Muscle of back (tissue), 13 donors: ENCODE measurements around the gene HCFC1. TPM values are rescaled to one million over a fixed set of nuclear protein-coding genes. Genes with fewer than 3 reads are reported as not detected.

Experiments used
- DNase-seq, 3 donors: peaks; one replicate each; pipeline versions ENCODE4 v3.0.0 to v3.0.0-alpha.2; 2013
- long read RNA-seq, 9 donors: transcript quantifications; one replicate each; lab custom pipeline, GENCODE V29; 2026
- polyA plus RNA-seq, 10 donors: library from polyadenylated mRNA; unstranded; fragments of 120-200 nt; gene quantifications; one replicate each; pipeline ENCODE4 v1.2.1, GENCODE V29; 2013; ENCODE audit not compliant: insufficient read length in 10 of 10

The HCFC1 gene
- 10 to 100 TPM; 24.8 to 41.3 (median 32.2) TPM for polyA plus RNA-seq
- long read RNA-seq, donor 1: 0 reads
- long read RNA-seq, donor 2: 0 reads
- long read RNA-seq, donor 3: 0 reads
- long read RNA-seq, donor 4: 0 reads
- long read RNA-seq, donor 5, partial matches to known transcripts: 32 of 32 reads
- long read RNA-seq, donor 5, other reads (novel, unspliced or antisense): 0 of 32 reads
- long read RNA-seq, donor 6: 0 reads
- long read RNA-seq, donor 7: 0 reads
- long read RNA-seq, donor 8: 0 reads
- long read RNA-seq, donor 9: 0 reads

- DNase-seq: peak; percentile 91 to 97 (median 95)
Observed at GRCh38 chrX:153971450-153972367, at the start of gene HCFC1. TSS of gene HCFC1 (minus strand) at chrX:153971818. CDS start at chrX:153970840, 978 bp downstream.

DNA sequence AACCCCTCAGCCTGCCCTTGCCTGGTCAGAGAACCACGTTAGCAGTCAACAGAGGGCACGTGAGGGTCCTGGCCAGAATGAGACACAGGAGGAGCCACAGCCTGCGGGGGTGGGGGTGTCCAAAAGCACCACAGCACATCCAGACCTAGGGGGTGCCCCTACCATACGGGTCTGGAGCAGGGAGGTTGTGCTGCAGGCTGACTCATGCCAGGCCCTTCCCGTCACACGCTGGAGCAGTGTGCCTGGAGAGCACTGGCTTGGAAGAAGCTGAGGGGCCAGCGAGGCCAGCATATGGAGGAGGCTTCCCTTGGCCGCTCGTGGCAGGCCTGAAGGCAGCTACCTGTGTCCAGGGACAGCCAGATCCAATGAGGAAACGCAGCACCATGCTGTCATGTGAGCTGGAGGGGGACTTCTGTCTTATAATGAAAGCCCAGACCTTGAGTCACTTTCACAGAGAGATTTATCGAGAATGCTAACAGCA is 49.6 kb upstream of the HCFC1 start:
- DNase-seq: no peak

DNA sequence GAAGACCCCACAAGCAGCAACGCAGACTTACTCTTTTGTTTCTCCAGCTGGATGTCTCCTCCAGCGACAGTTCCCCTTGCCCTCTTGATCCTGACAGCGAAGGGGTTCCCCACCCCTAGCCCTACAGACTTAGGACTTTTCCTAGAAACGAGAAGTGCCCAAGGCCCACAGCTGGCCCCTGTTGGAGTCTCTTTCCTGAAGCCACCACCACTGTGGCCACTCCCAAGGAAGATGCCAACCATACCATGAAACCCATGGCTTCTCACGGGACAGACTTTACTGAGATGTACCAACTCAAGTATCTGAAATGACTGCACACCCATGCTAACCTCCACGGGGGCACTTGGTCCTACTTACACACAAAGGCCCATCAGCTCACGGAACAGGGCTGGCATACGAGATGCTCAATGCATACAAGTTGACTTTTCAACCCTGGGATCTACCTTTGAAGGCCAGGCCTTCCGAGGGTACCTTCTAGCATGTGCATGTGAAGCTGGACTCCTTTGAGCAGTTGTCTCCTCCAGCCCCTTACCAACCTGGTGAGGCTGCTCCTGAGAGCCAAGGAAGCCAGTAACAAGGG is 49.0 kb upstream of the HCFC1 start:
- no peak for DNase-seq

GRCh38 chrX:154019633-154020528 is 48.3 kb upstream of the HCFC1 start, which contains the start of gene IRAK1:
TSS of gene IRAK1 (minus strand) at chrX:154019902. CDS start at chrX:154019812, 90 bp downstream.
- peak; percentile 38 to 69 (median 67) for DNase-seq

- DNase-seq: no peak
Observed at GRCh38 chrX:154019061-154019621, 47.5 kb upstream of the HCFC1 start.

DNA sequence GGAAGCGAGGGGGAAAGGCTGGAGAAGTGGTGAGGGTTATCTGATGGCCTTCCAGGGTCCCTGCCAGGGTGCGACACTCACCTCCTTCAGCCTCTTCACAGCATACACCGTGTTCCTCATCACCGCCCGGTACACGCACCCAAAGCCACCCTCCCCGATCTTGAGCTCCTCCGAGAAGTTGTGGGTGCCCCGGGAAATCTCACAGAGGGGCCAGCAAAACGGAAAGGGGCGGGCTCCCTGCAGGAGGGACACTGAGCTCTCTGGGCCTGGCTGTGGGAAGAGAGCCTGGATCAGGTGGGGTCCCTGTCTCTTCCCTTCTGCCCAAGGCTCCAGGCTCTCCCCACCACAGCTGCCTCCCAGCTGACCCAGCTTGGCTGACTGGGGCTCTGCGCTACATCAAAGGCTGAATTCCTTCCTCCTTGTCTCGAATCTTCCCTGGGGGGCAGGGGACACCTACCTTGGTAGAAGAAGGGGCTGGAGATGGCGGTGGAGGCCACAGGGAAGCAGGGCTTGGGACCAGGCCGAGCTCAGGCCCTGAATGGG is 47.0 kb upstream of the HCFC1 start:
- DNase-seq: no peak

- DNase-seq: no peak
Observed at GRCh38 chrX:154017766-154018517, 46.3 kb upstream of the HCFC1 start.

- DNase-seq: no peak
Observed at GRCh38 chrX:154016366-154017076, 44.9 kb upstream of the HCFC1 start.

DNA sequence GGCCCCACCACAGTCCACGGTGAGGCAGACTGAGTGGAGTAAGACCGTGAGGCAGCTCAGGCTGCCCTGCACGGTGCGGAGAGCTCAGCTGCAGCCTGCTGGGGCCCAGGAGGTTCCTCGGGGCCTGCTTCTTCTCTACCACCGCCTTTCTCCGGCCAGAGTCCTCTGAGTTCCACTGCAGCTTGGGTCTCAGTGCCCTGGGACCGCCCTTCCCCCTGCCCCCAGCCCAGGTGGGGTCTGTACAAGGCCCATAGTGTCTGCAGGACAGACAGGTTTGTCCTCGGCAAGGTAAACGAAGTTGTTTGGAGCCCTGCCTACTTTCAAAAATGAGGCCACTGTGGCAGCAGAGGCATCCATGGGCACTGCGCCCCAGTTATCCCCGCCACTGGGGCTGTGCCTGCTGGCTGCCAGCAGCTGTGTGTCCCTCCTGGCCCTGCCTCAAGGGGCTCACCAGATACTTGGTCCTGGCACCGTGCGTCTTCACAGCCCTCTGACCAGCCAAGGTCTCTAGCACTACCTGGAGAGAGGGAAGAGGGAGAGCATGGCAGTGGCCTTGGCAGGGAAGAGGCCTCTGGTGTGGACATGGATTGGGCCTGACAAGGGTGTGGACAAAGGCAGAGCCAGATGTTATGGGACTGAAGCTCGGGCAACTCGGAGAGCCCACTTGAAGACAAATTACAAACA is 44.1 kb upstream of the HCFC1 start:
- DNase-seq: no peak

- DNase-seq: no peak
Observed at GRCh38 chrX:154014429-154015380, 43.1 kb upstream of the HCFC1 start.

- peak in 2 of 3 donors; percentile 52 to 69 for DNase-seq
Observed at GRCh38 chrX:154013614-154014360, 42.2 kb upstream of the HCFC1 start.

DNA sequence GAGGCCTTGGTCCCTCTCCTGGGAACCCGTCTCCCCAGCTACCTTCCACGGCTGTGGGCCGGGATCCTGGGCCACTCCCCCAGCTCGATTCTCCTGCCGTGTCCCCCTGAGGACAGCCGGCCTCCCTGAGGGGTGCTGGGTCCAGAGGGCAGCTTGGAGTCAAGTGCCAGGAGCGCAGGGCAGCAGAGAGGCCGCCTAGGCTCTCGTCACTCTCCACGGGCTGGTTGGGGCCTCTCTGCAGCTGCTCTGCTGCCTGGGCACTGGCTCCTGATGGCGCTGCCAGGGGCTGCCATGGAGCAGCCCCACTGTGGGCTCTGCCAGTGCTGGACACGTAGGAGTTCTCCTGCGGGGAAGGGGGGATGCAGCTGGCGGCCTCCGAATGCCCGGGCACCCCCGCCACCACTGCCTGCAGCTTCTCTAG is 41.4 kb upstream of the HCFC1 start:
- DNase-seq: no peak

DNA sequence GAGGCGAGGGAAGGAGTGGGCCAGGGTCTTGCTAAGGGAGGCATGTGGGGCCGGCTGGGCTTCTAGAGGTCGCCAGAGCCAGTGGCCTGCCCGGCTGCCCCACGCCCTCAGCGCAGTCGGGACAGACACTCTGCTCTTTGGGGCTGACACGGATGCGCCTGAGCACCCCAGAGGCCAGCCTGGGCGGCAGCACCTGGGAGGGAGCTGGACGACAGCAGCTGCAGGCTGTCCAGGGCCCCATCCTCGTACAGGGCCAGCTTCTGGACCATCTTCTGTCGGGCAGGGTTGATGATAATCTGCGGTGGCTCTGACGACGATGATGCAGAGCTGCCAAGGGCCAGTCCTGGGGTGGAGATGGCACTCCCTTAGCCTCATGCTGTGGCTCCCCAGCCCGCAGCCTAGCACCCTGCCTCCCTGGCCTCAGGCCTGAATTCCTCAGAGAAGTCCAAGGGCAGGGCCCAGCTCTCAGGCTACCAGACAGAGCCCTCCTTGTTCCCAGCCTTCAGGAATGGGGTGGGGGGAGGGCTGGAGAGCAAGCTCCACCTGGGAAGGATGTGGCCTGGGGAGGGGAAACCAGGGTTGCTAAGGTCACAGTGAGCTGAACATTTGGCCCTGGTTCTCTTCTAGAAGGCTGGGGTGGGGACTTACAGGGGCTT is 40.8 kb upstream of the HCFC1 start:
- no peak for DNase-seq

DNA sequence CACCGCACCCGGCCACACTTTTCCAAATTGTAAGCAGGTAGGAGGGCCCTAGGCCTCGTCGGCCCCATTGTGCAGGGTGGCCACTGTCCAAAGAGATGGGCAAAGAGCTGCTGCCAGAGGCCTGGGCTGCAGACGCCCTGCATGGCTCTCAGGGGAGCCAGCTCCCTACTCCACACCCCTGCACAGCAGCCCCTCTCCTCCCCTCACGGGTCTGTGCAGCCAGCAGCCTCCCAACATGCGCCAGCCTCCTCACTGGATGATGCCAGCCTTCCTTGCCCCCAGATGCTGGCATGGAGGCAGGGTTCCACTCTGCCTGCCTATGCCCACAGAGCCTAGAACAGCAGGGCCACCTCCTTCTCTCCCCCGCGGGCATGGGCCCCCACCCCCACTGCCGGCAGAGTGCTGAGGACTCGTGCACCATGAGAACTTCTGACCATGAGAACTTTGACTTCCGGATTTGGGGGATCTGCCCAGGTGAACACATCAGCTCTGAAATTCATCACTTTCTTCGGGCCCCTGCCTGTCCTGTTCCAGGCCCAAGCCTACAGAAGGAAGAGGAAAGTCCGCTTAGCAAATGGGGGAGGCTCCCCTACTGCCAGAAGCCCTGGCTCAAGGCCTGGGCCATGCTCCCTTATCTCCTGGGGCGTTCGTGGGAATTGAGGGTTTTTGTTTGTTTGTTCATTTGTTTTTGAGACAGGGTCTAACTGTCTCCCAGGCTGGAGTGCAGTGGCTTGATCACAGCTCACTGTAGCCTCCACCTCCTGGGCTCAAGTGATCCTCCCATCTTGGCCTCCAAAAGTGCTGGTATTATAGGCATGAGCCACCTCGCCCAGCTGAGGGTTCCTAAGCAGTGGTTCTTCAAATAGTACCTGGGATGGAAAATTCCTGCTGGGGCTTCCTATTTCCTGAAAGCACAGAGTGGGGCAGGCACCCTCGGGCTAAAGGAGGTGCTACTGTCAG is 40.0 kb upstream of the HCFC1 start:
- no peak for DNase-seq
